GM12865 (cell line): Measurements from ENCODE around the gene ADGRD1.
"Not testable (repeated sequence)": the region's sequence is repeated elsewhere in the genome, so short reads cannot be mapped to it uniquely, and the experiment has no call there.

ENCODE experiments used
- DNase-seq: peaks from one replicate; pipeline ENCODE4 v3.0.0; 2010; ENCODE audit warnings: low read depth
- H3K4me3 ChIP-seq: 2 replicates; pipeline ENCODE4 v1.5.1; 2011; ENCODE audit warnings: mild to moderate bottlenecking, low read depth, low read length, control low read depth
- CTCF ChIP-seq: IDR thresholded peaks from 2 replicates; pipeline ENCODE4 v1.5.1; 2011; ENCODE audit warnings: low read length, control low read depth, low read depth, inconsistent platforms; ENCODE audit not compliant: insufficient read depth; ENCODE audit errors: missing control alignments

ADGRD1 gene

GRCh38 chr12:130992448-130992847 is 38.7 kb downstream of the ADGRD1 start:
- TF ChIP-seq CTCF, result no peak
- H3K4me3 ChIP-seq, result no peak overlapping the region
- peak; percentile 58 for DNase-seq

GRCh38 chr12:130992979-130993538 is 39.4 kb downstream of the ADGRD1 start:
- no peak overlapping the region for H3K4me3 ChIP-seq
- no peak for DNase-seq
- TF ChIP-seq CTCF, result no peak

- TF ChIP-seq CTCF, result no peak
- no peak overlapping the region for H3K4me3 ChIP-seq
- DNase-seq, result no peak
These were observed 40.3 kb downstream of the ADGRD1 start for GRCh38 chr12:130993759-130994670.

- no peak for DNase-seq
- TF ChIP-seq CTCF, result no peak
- H3K4me3 ChIP-seq, result no peak overlapping the region
These were observed 41.2 kb downstream of the ADGRD1 start for GRCh38 chr12:130994821-130995375.

GRCh38 chr12:130995386-130995969 is 41.8 kb downstream of the ADGRD1 start:
- H3K4me3 ChIP-seq, result not testable (repeated sequence)
- peak; percentile 24 for DNase-seq

GRCh38 chr12:130998136-130998535 is 44.4 kb downstream of the ADGRD1 start:
- DNase-seq, result no peak
- TF ChIP-seq CTCF, result no peak
- H3K4me3 ChIP-seq, result no peak overlapping the region

GRCh38 chr12:131000000-131000486 is 46.3 kb downstream of the ADGRD1 start:
- DNase-seq, result no peak
- no peak for TF ChIP-seq CTCF
- no peak overlapping the region for H3K4me3 ChIP-seq
